ENCODE data around the gene GRM1.

DNA sequence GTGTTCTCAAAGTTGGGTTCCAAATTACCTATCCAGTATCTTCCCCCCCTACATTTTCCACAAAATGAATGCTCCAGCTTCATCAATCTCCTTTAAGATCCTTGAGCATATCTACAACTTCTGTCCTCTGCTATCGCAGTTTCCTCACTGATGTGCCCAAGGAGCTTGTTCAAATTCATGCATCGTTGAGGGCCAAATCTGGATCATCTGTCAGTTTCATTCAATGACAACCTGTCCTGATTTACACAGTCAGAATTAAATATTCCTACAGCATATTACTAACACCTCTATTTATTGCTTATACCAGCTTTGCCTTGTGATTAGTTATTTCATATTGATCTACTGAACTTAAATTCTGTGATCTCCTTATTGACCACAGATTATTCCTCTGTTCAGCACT lies 68.7 kb downstream of the GRM1 start:
- TF ChIP-seq ZNF274 (IDR thresholded peaks at IDR 0.05; ENCODE audit: low read depth, low read length), result no peak
- no peak for TF ChIP-seq SUZ12 (IDR thresholded peaks at IDR 0.05; ENCODE audit: extremely low read depth, insufficient read depth, insufficient read length)
